HCT116 (cell line): ENCODE data around the gene CHCHD4. TPM values are rescaled to one million over a fixed set of nuclear protein-coding genes. Genes with fewer than 3 reads are reported as not detected.

Source experiments
- ATAC-seq: fragments of 200-7000 bp; cut with Tn5 transposase; 2 replicates; pipeline ENCODE4 v1.9.1; 2020; ENCODE audit warnings: mild to moderate bottlenecking, moderate library complexity
- BruUV-seq: library from RNA; stranded (reverse); fragments of 400-500 nt; replicated peaks from 2 replicates; lab custom pipeline; 2021; lab: Mats Ljungman, UMichigan
- CTCF ChIA-PET: fragments of 300-600 bp; sonication (Branson Sonifier 250); formaldehyde crosslinking; loops from one replicate; lab custom pipeline; 2021; ENCODE audit warnings: antibody characterized with exemption; lab: Charles Lee
- POLR2A ChIA-PET: fragments of 300-600, 350-600 bp; sonication (Branson Sonifier 250); formaldehyde crosslinking; loops from one replicate; lab custom pipeline; 2021; ENCODE audit warnings: antibody characterized with exemption; lab: Charles Lee
- RAD21 ChIA-PET, 2 experiments: fragments of 300-600 bp; sonication (Branson Sonifier 250); formaldehyde crosslinking; loops; one replicate each; lab custom pipeline; 2023; ENCODE audit warnings: low total read pairs in 2 of 2; ENCODE audit not compliant: uncharacterized antibody in 2 of 2, unreplicated experiment in 2 of 2, low non-redundant PET in 1 of 2; lab: Charles Lee
- DNase-seq: peaks from one replicate; pipeline ENCODE4 v3.0.0-alpha.2; 2010; ENCODE audit warnings: low read depth, low spot score
- H2AFZ ChIP-seq: fragments of 200-600 bp; shearing (Covaris generic), sonication (generic); 2 replicates; pipeline ENCODE4 v1.6.1; 2017; ENCODE audit warnings: low read depth, mixed run types, mixed read lengths, antibody characterized with exemption, low read length; ENCODE audit not compliant: poor library complexity, severe bottlenecking
- H3K27ac ChIP-seq: 2 replicates; pipeline ENCODE4 v1.5.1; 2012; ENCODE audit warnings: low read depth, low read length
- H3K27me3 ChIP-seq: fragments of 200-600 bp; sonication (generic); 2 replicates; pipeline ENCODE4 v1.6.1; 2016; ENCODE audit warnings: mixed run types, low read length, mixed read lengths; ENCODE audit not compliant: insufficient read depth
- H3K36me3 ChIP-seq, 2 experiments: fragments of 200-500 bp in 1 of 2; fragments of 200-600 bp in 1 of 2; sonication (Bioruptor generic) in 1 of 2; sonication (generic) in 1 of 2; 2 replicates each; pipeline versions ENCODE4 v1.5.1 to v1.6.1; 2014 to 2016; ENCODE audit warnings: low read length in 2 of 2, inconsistent platforms in 1 of 2, mixed read lengths in 1 of 2, mixed run types in 1 of 2; ENCODE audit not compliant: insufficient read depth in 2 of 2, control insufficient read depth in 1 of 2
- H3K4me1 ChIP-seq, 2 experiments: fragments of 200-600 bp in 1 of 2; sonication (generic) in 1 of 2; 2 replicates each; pipeline versions ENCODE4 v1.5.1 to v1.6.1; 2012 to 2017; ENCODE audit warnings: low read length in 2 of 2, inconsistent platforms in 1 of 2, mild to moderate bottlenecking in 1 of 2, mixed read lengths in 1 of 2, mixed run types in 1 of 2, moderate library complexity in 1 of 2; ENCODE audit not compliant: insufficient read depth in 2 of 2, control insufficient read depth in 1 of 2
- H3K4me2 ChIP-seq: fragments of 200-600 bp; sonication (generic); 2 replicates; pipeline ENCODE4 v1.6.1; 2017; ENCODE audit warnings: mixed run types, low read length, mixed read lengths
- H3K4me3 ChIP-seq, 2 experiments: fragments of 200-600 bp in 1 of 2; sonication (generic) in 1 of 2; replicated peaks in 1 of 2; 2 replicates each; pipeline ENCODE4 v1.5.1; 2011 to 2016; ENCODE audit warnings: low read length in 2 of 2, control low read depth in 1 of 2, low read depth in 1 of 2, mild to moderate bottlenecking in 1 of 2, mixed read lengths in 1 of 2, mixed run types in 1 of 2
- H3K79me2 ChIP-seq: fragments of 200-600 bp; sonication (generic); 2 replicates; pipeline ENCODE4 v1.6.1; 2017; ENCODE audit warnings: mild to moderate bottlenecking, mixed run types, low read length, moderate library complexity, mixed read lengths; ENCODE audit not compliant: insufficient read depth
- H3K9ac ChIP-seq: fragments of 200-600 bp; sonication (generic); 2 replicates; pipeline ENCODE4 v1.6.1; 2016; ENCODE audit warnings: low read length, mixed read lengths
- H3K9me2 ChIP-seq: fragments of 200-600 bp; sonication (generic), shearing (Covaris generic); 2 replicates; pipeline ENCODE4 v1.6.1; 2017; ENCODE audit warnings: mixed run types, mild to moderate bottlenecking, moderate library complexity; ENCODE audit not compliant: insufficient read depth
- H3K9me3 ChIP-seq, 2 experiments: fragments of 200-500 bp in 1 of 2; fragments of 200-600 bp in 1 of 2; sonication (Bioruptor generic) in 1 of 2; sonication (generic) in 1 of 2; 2 replicates each; pipeline ENCODE4 v1.6.1; 2014 to 2017; ENCODE audit warnings: low read length in 2 of 2, mixed read lengths in 2 of 2, inconsistent platforms in 1 of 2, low read depth in 1 of 2, mild to moderate bottlenecking in 1 of 2, mixed run types in 1 of 2, moderate library complexity in 1 of 2; ENCODE audit not compliant: control insufficient read depth in 1 of 2, insufficient read depth in 1 of 2
- H4K20me1 ChIP-seq: fragments of 200-600 bp; sonication (generic), shearing (Covaris generic); 2 replicates; pipeline ENCODE4 v1.6.1; 2017; ENCODE audit warnings: mixed run types, mild to moderate bottlenecking, moderate library complexity; ENCODE audit not compliant: insufficient read depth
- ATF3 ChIP-seq: IDR thresholded peaks from 2 replicates; pipeline ENCODE4 v1.6.1; 2012
- CBX3 ChIP-seq: IDR thresholded peaks from 2 replicates; pipeline ENCODE4 v1.6.1; 2012; ENCODE audit warnings: low read depth
- CTCF ChIP-seq, 3 experiments: fragments of 200-600 bp in 1 of 3; sonication (generic) in 1 of 3; IDR thresholded peaks in 2 of 3; conservative IDR thresholded peaks in 1 of 3; 2 replicates each; pipeline ENCODE4 v1.5.1; 2012 to 2017; ENCODE audit warnings: low read depth in 2 of 3, low read length in 2 of 3, antibody characterized with exemption in 1 of 3, borderline replicate concordance in 1 of 3, control low read depth in 1 of 3, mild to moderate bottlenecking in 1 of 3, mixed read lengths in 1 of 3, mixed run types in 1 of 3, moderate library complexity in 1 of 3; ENCODE audit not compliant: insufficient read depth in 1 of 3
- EGR1 ChIP-seq: IDR thresholded peaks from 2 replicates; pipeline ENCODE4 v1.6.1; 2012; ENCODE audit warnings: low read depth
- ELF1 ChIP-seq: IDR thresholded peaks from 2 replicates; pipeline ENCODE4 v1.6.1; 2012; ENCODE audit warnings: low read depth, borderline replicate concordance
- EZH2 ChIP-seq: fragments of 200-600 bp; sonication (generic); IDR thresholded peaks from 2 replicates; pipeline ENCODE4 v1.6.1; 2017; ENCODE audit warnings: antibody characterized with exemption, mixed run types
- EZH2phosphoT487 ChIP-seq: fragments of 200-600 bp; IDR thresholded peaks from 2 replicates; pipeline ENCODE4 v1.6.1; 2018; ENCODE audit warnings: antibody characterized with exemption, borderline replicate concordance
- FOSL1 ChIP-seq: IDR thresholded peaks from 2 replicates; pipeline ENCODE4 v1.6.1; 2012; ENCODE audit warnings: low read depth
- POLR2A ChIP-seq: IDR thresholded peaks from 2 replicates; pipeline ENCODE4 v1.7.0; 2011; ENCODE audit warnings: borderline replicate concordance; ENCODE audit not compliant: insufficient read depth, insufficient read length; ENCODE audit errors: extremely low read depth
- POLR2AphosphoS5 ChIP-seq: IDR thresholded peaks from 2 replicates; pipeline ENCODE4 v1.6.1; 2011; ENCODE audit warnings: mild to moderate bottlenecking, low read depth, low read length, moderate library complexity
- RAD21 ChIP-seq: IDR thresholded peaks from 2 replicates; pipeline ENCODE4 v1.6.1; 2012; ENCODE audit warnings: low read depth, mild to moderate bottlenecking
- SIN3A ChIP-seq: IDR thresholded peaks from 2 replicates; pipeline ENCODE4 v1.6.1; 2012; ENCODE audit warnings: low read depth
- SP1 ChIP-seq: IDR thresholded peaks from 2 replicates; pipeline ENCODE4 v1.6.1; 2012; ENCODE audit warnings: low read depth
- SRF ChIP-seq: IDR thresholded peaks from 2 replicates; pipeline ENCODE4 v1.6.1; 2012; ENCODE audit warnings: low read depth
- TCF7L2 ChIP-seq: IDR thresholded peaks from 2 replicates; pipeline ENCODE4 v1.7.0; 2011; ENCODE audit warnings: borderline replicate concordance, inconsistent platforms; ENCODE audit not compliant: insufficient read depth, insufficient read length; ENCODE audit errors: extremely low read depth
- ZFX ChIP-seq: fragments of 450-650 bp; IDR thresholded peaks from 2 replicates; pipeline ENCODE4 v1.6.1; 2017
- ZNF274 ChIP-seq: fragments of 200-500 bp; sonication (Bioruptor generic); IDR thresholded peaks from 2 replicates; pipeline ENCODE4 v1.6.1; 2014; ENCODE audit warnings: mild to moderate bottlenecking, low read depth, low read length, inconsistent platforms
- intact Hi-C: fragments of 100-400 bp; cut with micrococcal nuclease; formaldehyde crosslinking; loops from 2 replicates; pipeline ENCODE4 v1.10.0; 2022
- total RNA-seq: library from RNA; stranded (reverse); gene quantifications from one replicate; pipeline ENCODE4 v1.2.1, GENCODE V29; 2021; ENCODE audit not compliant: unreplicated experiment
- TF ChIP-seq, protein P1 (sequence below): IDR thresholded peaks from 2 replicates; pipeline ENCODE4 v1.6.1; 2011; ENCODE audit warnings: mild to moderate bottlenecking, low read length, moderate library complexity; ENCODE audit not compliant: insufficient replicate concordance; ENCODE audit errors: extremely low read depth
- TF ChIP-seq, protein P2 (sequence below): IDR thresholded peaks from 2 replicates; pipeline ENCODE4 v1.6.1; 2012

Gene CHCHD4
- total RNA-seq, 1 experiment from 2014 or later: 24.6 TPM

GRCh38 chr3:14158370-14158769 lies 33.7 kb upstream of the CHCHD4 start:
- Histone ChIP-seq H3K4me3 (no peak overlapping the region), H3K4me1 (no peaks in the 10 kb centered on the region), H3K27ac (no peak overlapping the region), H3K79me2 (no peaks in the 10 kb centered on the region), H3K27me3 (no peaks in the 10 kb centered on the region), H3K4me2 (no peak overlapping the region), H3K36me3 (peaks cover 42 to 58% of the 10 kb centered on the region in 2 experiments), H4K20me1 (no peaks in the 10 kb centered on the region), H3K9ac (no peak overlapping the region), H3K9me2 (no peaks in the 10 kb centered on the region), H2AFZ (no peak overlapping the region), H3K9me3 (peaks cover 7 to 8% of the 10 kb centered on the region in 2 experiments; a peak in 2 of 4 replicates)
- RAD21 ChIA-PET: no interaction called here
- no TSS peak for BruUV-seq
- POLR2A ChIA-PET: no interaction called here
- TF ChIP-seq SRF: no peak
- TF ChIP-seq, protein P1, sequence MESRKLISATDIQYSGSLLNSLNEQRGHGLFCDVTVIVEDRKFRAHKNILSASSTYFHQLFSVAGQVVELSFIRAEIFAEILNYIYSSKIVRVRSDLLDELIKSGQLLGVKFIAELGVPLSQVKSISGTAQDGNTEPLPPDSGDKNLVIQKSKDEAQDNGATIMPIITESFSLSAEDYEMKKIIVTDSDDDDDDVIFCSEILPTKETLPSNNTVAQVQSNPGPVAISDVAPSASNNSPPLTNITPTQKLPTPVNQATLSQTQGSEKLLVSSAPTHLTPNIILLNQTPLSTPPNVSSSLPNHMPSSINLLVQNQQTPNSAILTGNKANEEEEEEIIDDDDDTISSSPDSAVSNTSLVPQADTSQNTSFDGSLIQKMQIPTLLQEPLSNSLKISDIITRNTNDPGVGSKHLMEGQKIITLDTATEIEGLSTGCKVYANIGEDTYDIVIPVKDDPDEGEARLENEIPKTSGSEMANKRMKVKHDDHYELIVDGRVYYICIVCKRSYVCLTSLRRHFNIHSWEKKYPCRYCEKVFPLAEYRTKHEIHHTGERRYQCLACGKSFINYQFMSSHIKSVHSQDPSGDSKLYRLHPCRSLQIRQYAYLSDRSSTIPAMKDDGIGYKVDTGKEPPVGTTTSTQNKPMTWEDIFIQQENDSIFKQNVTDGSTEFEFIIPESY: no peak
- TF ChIP-seq FOSL1: no peak
- TF ChIP-seq SIN3A: no peak
- no peak for TF ChIP-seq TCF7L2
- TF ChIP-seq ATF3: no peak
- no peak for TF ChIP-seq SP1
- no peak for TF ChIP-seq RAD21
- TF ChIP-seq EZH2: no peak
- TF ChIP-seq CTCF (IDR thresholded peaks at IDR 0.05 in 2 of 3, conservative IDR thresholded peaks at IDR 0.05 in 1 of 3; ENCODE audit: borderline replicate concordance in 1 of 3, insufficient read depth in 1 of 3, low read depth in 2 of 3, low read length in 2 of 3): no peak
- TF ChIP-seq EGR1: no peak
- TF ChIP-seq ZFX: no peak
- no peak for TF ChIP-seq POLR2A
- no peak for TF ChIP-seq POLR2AphosphoS5
- no peak for TF ChIP-seq ZNF274
- no peak for TF ChIP-seq ELF1
- no peak for TF ChIP-seq EZH2phosphoT487
- no peak for TF ChIP-seq CBX3
- TF ChIP-seq, protein P2, sequence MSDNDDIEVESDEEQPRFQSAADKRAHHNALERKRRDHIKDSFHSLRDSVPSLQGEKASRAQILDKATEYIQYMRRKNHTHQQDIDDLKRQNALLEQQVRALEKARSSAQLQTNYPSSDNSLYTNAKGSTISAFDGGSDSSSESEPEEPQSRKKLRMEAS: no peak
- CTCF ChIA-PET: no interaction called here
- ATAC-seq (no peak), DNase-seq (no peak)
- intact Hi-C loops: no loop called here
